ENCODE measurements around the gene PDLIM5. TPM values are rescaled to one million over a fixed set of nuclear protein-coding genes. Genes with fewer than 3 reads are reported as not detected.
"Not testable (repeated sequence)": the region's sequence is repeated elsewhere in the genome, so short reads cannot be mapped to it uniquely, and the experiment has no call there.

Gene PDLIM5
- total and polyA plus RNA-seq, 7 experiments from 2014 or later = 14.4 to 61.7 (median 35.7) TPM

DNA sequence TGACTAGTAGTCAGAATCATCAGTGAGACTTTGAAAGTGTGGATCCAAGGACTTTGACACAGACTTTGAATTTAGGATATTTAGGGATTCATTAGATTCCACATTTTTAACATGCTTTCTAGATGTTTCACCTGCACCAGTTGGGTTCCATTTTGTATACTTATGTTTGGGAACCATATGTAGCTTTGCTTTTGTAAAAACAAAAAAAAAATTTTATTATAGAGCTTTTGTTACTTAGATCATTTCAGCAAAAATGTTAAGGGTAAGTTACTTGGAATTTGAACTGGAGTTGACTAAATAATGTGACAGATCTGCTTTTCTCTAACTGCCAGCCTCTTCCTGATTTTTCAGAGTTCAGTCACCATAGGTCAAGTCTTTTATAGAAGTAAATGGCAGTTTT, 14.6 kb downstream of the PDLIM5 start:
- POLR2A ChIA-PET = no interaction called here
- no peak overlapping the region for H3K4me3 ChIP-seq (ENCODE audit: low read length)
- H3K27me3 Mint-ChIP-seq = no peaks in the 10 kb centered on the region

DNA sequence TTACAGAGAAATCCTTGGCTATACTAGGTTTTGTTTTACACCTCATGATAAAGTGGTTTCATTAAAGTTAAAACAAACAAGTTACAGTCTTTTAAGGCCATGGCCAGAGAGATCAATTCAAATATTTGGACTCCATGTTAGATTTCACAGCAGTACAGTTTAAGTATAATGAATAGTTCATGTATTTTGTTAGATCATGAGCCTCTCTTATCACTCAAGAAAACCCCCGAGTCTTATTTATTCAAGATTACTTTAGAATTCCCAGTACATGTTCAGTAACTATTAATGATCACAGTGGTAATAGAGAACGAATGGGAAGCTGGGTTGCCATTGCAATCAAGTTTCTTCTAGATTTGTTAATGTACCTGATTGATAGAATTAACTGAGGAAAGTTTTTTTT, 15.2 kb downstream of the PDLIM5 start:
- Mint-ChIP-seq H3K27ac (no peak overlapping the region), H3K36me3 (peaks cover 0 to 20% (median 10%) of the 10 kb centered on the region in 5 donors), H3K4me1 (peaks cover 0 to 9% (median 4%) of the 10 kb centered on the region in 7 donors), H3K9me3 (peaks cover 0 to 17% (median 6%) of the 10 kb centered on the region in 11 donors), H3K4me3 (no peak overlapping the region), H3K27me3 (no peaks in the 10 kb centered on the region)
- no peak for ATAC-seq
- H3K27me3 ChIP-seq (ENCODE audit: control insufficient read depth in 2 of 2, insufficient read depth in 2 of 2, low read length in 2 of 2) = no peaks in the 10 kb centered on the region
- no peaks in the 10 kb centered on the region for H3K4me1 ChIP-seq (ENCODE audit: control insufficient read depth in 2 of 2, insufficient read depth in 2 of 2, low read length in 2 of 2)
- intact Hi-C loops (cut with micrococcal nuclease) = no loop called here
- POLR2A ChIA-PET = no interaction called here
- no peak overlapping the region for H3K4me3 ChIP-seq (ENCODE audit: low read length)
- H3K36me3 ChIP-seq (ENCODE audit: control insufficient read depth in 2 of 3, insufficient read depth in 3 of 3, low read length in 3 of 3) = no peaks in the 10 kb centered on the region
- H3K9me3 ChIP-seq (ENCODE audit: control insufficient read depth in 2 of 3, low read length in 3 of 3) = no peaks in the 10 kb centered on the region
- no peak for DNase-seq
- no peak overlapping the region for H3K27ac ChIP-seq (ENCODE audit: low read depth, low read length)
- CTCF ChIA-PET = no interaction called here

More for the DNA sequence above, 14.6 kb downstream of the PDLIM5 start:
- Histone ChIP-seq H3K36me3 (ENCODE audit: control insufficient read depth in 2 of 3, insufficient read depth in 3 of 3, low read length in 3 of 3) (no peaks in the 10 kb centered on the region), H3K4me1 (ENCODE audit: control insufficient read depth in 2 of 2, insufficient read depth in 2 of 2, low read length in 2 of 2) (no peaks in the 10 kb centered on the region), H3K9me3 (ENCODE audit: control insufficient read depth in 2 of 3, low read length in 3 of 3) (no peaks in the 10 kb centered on the region), H3K27ac (ENCODE audit: low read depth, low read length) (no peak overlapping the region), H3K27me3 (ENCODE audit: control insufficient read depth in 2 of 2, insufficient read depth in 2 of 2, low read length in 2 of 2) (no peaks in the 10 kb centered on the region)
- Mint-ChIP-seq H3K4me3 (no peak overlapping the region), H3K4me1 (peaks cover 0 to 9% (median 4%) of the 10 kb centered on the region in 7 donors), H3K27ac (no peak overlapping the region), H3K36me3 (peaks cover 0 to 20% (median 10%) of the 10 kb centered on the region in 5 donors), H3K9me3 (peaks cover 0 to 17% (median 6%) of the 10 kb centered on the region in 11 donors)
- ATAC-seq = no peak
- intact Hi-C loops (cut with micrococcal nuclease) = no loop called here
- CTCF ChIA-PET = no interaction called here
- DNase-seq = no peak

DNA sequence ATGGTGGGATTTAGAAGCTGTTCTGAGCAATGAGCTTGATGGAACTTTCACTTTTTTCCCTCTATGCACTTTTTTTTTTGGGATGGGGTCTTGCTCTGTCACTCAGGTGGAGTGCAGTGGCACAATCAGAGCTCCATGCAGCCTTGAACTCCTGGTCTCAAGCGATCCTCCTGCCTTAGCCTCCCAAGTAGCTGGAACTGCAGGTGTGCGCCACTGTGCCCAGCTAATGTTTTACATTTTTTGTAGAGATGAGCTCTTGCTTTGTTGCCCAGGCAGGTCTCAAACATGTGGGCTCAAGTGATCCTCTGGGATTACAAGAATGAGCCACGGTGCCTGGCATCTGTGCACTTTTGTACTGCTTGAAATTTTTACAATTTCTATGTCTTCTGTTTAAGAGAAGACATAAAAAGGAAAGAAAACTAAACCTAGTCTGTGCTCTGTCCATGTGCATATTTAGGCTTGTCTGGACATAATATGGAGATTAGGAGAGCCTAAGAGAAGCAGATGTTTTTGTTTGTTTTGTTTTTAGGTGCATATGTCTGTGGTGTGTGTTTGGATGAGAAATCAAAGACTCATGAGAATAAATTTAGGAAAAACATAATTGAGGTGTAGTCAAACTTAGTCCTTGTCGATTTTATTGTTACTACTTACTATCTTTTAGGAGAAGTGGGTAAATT, 16.5 kb downstream of the PDLIM5 start:
- H3K36me3 ChIP-seq (ENCODE audit: control insufficient read depth in 2 of 3, insufficient read depth in 3 of 3, low read length in 3 of 3) = no peaks in the 10 kb centered on the region
- ATAC-seq (no peak), DNase-seq (no peak)
- Mint-ChIP-seq H3K27me3 (no peaks in the 10 kb centered on the region), H3K9me3 (peaks cover 0 to 17% (median 7%) of the 10 kb centered on the region in 11 donors), H3K36me3 (peaks cover 0 to 20% (median 10%) of the 10 kb centered on the region in 5 donors), H3K4me3 (no peak overlapping the region), H3K4me1 (peaks cover 0 to 10% (median 4%) of the 10 kb centered on the region in 7 donors), H3K27ac (no peak overlapping the region)
- CTCF ChIA-PET = no interaction called here
- no peaks in the 10 kb centered on the region for H3K9me3 ChIP-seq (ENCODE audit: control insufficient read depth in 2 of 3, low read length in 3 of 3)
- H3K27ac ChIP-seq (ENCODE audit: low read depth, low read length) = no peak overlapping the region
- intact Hi-C loops (cut with micrococcal nuclease) = no loop called here
- no peaks in the 10 kb centered on the region for H3K27me3 ChIP-seq (ENCODE audit: control insufficient read depth in 2 of 2, insufficient read depth in 2 of 2, low read length in 2 of 2)
- POLR2A ChIA-PET = no interaction called here
- H3K4me1 ChIP-seq (ENCODE audit: control insufficient read depth in 2 of 2, insufficient read depth in 2 of 2, low read length in 2 of 2) = no peaks in the 10 kb centered on the region
- no peak overlapping the region for H3K4me3 ChIP-seq (ENCODE audit: low read length)

DNA sequence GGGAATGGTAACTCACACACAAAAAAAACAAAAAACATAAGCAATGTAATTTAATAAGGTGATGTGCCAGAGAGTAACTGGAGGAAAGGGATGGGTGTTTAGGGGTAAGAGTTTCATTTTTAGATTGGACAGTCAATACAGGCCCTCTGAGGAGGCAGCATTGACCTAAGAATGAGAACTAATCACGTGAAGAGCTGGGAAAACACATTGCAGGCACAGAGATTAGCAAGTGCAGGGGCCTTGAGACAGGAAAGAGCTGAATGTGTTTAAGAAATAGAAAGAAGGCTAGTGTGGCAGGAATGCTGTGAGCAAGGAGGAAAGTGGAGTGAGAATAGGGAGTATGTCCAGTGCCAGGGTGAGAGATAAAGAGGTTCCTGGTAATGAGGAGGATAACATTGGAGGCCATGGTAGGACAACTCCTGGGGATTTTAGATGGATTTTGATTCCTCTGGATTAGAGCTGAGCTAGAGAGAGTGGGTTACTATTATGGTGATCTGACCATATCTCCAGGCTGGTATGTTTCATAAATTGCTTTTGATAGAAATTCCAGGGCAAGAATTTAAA, 17.6 kb downstream of the PDLIM5 start:
- H3K36me3 ChIP-seq (ENCODE audit: control insufficient read depth in 2 of 3, insufficient read depth in 3 of 3, low read length in 3 of 3) = no peaks in the 10 kb centered on the region
- ChIA-PET POLR2A (no interaction called here), CTCF (no interaction called here)
- no peak overlapping the region for H3K27ac ChIP-seq (ENCODE audit: low read depth, low read length)
- Mint-ChIP-seq H3K27ac (no peak overlapping the region), H3K27me3 (no peaks in the 10 kb centered on the region), H3K4me3 (no peak overlapping the region), H3K36me3 (peaks cover 0 to 21% (median 14%) of the 10 kb centered on the region in 5 donors), H3K9me3 (peaks cover 0 to 17% (median 7%) of the 10 kb centered on the region in 11 donors), H3K4me1 (peaks cover 0 to 9% (median 4%) of the 10 kb centered on the region in 7 donors)
- intact Hi-C loops (cut with micrococcal nuclease) = no loop called here
- H3K27me3 ChIP-seq (ENCODE audit: control insufficient read depth in 2 of 2, insufficient read depth in 2 of 2, low read length in 2 of 2) = no peaks in the 10 kb centered on the region
- ATAC-seq = no peak
- H3K9me3 ChIP-seq (ENCODE audit: control insufficient read depth in 2 of 3, low read length in 3 of 3) = no peaks in the 10 kb centered on the region
- no peak for DNase-seq
- no peak overlapping the region for H3K4me3 ChIP-seq (ENCODE audit: low read length)
- H3K4me1 ChIP-seq (ENCODE audit: control insufficient read depth in 2 of 2, insufficient read depth in 2 of 2, low read length in 2 of 2) = no peaks in the 10 kb centered on the region

DNA sequence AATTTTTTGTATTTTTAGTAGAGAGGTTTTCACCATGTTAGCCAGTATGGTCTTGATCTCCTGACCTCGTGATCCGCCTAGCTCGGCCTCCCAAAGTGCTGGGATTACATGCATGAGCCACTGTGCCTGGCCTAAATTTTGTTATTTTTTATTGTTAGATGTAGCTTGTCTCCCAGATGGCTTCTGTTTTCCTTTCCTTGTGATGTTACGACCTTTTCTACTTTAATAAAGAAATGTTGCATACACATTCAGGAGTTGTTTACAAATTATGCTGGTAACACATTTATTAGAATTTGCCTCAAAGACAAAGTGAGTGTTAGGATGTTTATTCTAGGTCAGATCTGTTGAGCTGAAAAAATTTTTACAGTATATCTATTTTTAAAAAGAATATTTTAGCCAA, 18.4 kb downstream of the PDLIM5 start:
- ATAC-seq = no peak
- no peak overlapping the region for H3K27ac Mint-ChIP-seq
- no peak overlapping the region for H3K4me3 Mint-ChIP-seq
- ChIA-PET CTCF (no interaction called here), POLR2A (no interaction called here)
- H3K27me3 ChIP-seq (ENCODE audit: control insufficient read depth in 2 of 2, insufficient read depth in 2 of 2, low read length in 2 of 2) = no peaks in the 10 kb centered on the region
- H3K9me3 ChIP-seq (ENCODE audit: control insufficient read depth in 2 of 3, low read length in 3 of 3) = no peaks in the 10 kb centered on the region
- no peak for DNase-seq
- peaks cover 0 to 8% (median 4%) of the 10 kb centered on the region in 7 donors for H3K4me1 Mint-ChIP-seq
- peaks cover 0 to 21% (median 14%) of the 10 kb centered on the region in 5 donors for H3K36me3 Mint-ChIP-seq
- no peak overlapping the region for H3K4me3 ChIP-seq (ENCODE audit: low read length)
- H3K27ac ChIP-seq (ENCODE audit: low read depth, low read length) = no peak overlapping the region
- intact Hi-C loops (cut with micrococcal nuclease) = no loop called here
- no peaks in the 10 kb centered on the region for H3K27me3 Mint-ChIP-seq
- H3K36me3 ChIP-seq (ENCODE audit: control insufficient read depth in 2 of 3, insufficient read depth in 3 of 3, low read length in 3 of 3) = no peaks in the 10 kb centered on the region
- no peaks in the 10 kb centered on the region for H3K4me1 ChIP-seq (ENCODE audit: control insufficient read depth in 2 of 2, insufficient read depth in 2 of 2, low read length in 2 of 2)
- H3K9me3 Mint-ChIP-seq = peaks cover 0 to 17% (median 7%) of the 10 kb centered on the region in 11 donors

DNA sequence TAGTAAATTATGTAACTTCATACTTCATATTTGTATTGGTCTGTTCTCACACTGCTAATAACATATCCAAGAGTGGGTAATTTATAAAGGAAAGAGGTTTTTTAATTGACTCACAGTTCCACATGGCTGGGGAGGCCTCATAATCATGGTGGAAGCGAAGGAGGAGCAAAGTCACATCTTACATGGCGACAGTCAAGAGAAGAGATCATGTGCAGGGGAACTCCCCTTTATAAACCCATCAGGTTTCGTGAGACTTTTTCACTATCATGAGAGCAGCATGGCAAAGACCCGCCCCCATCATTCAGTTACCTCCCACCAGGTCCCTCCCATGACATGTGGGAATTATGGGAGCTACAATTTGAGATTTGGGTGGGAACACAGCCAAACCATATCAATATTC, 19.0 kb downstream of the PDLIM5 start:
- H3K4me3 Mint-ChIP-seq; H3K27me3 Mint-ChIP-seq; POLR2A ChIA-PET; H3K4me1 ChIP-seq (ENCODE audit: control insufficient read depth in 2 of 2, insufficient read depth in 2 of 2, low read length in 2 of 2); H3K4me3 ChIP-seq (ENCODE audit: low read length); H3K27ac Mint-ChIP-seq; ATAC-seq; H3K4me1 Mint-ChIP-seq; DNase-seq; H3K27me3 ChIP-seq (ENCODE audit: control insufficient read depth in 2 of 2, insufficient read depth in 2 of 2, low read length in 2 of 2); CTCF ChIA-PET; intact Hi-C loops (cut with micrococcal nuclease); H3K36me3 ChIP-seq (ENCODE audit: control insufficient read depth in 2 of 3, insufficient read depth in 3 of 3, low read length in 3 of 3); H3K27ac ChIP-seq (ENCODE audit: low read depth, low read length); H3K9me3 ChIP-seq (ENCODE audit: control insufficient read depth in 2 of 3, low read length in 3 of 3): not testable (repeated sequence)
- peaks cover 0 to 17% (median 7%) of the 10 kb centered on the region in 11 donors for H3K9me3 Mint-ChIP-seq
- H3K36me3 Mint-ChIP-seq = peaks cover 0 to 21% (median 14%) of the 10 kb centered on the region in 5 donors
